PC-3 (cell line): ENCODE measurements around the gene TFDP1. TPM values are rescaled to one million over a fixed set of nuclear protein-coding genes. Genes with fewer than 3 reads are reported as not detected.
"Not testable (repeated sequence)": the region's sequence is repeated elsewhere in the genome, so short reads cannot be mapped to it uniquely, and the experiment has no call there.

ENCODE experiments used
- ATAC-seq: fragments of 200-7000 bp; cut with Tn5 transposase; 2 replicates; pipeline ENCODE4 v1.9.1; 2020; ENCODE audit warnings: mild to moderate bottlenecking, moderate library complexity
- BruUV-seq: library from RNA; stranded (reverse); fragments of 400-500 nt; replicated peaks from 2 replicates; lab custom pipeline; 2021; lab: Mats Ljungman, UMichigan
- CTCF ChIA-PET: fragments of 300-600 bp; sonication (Branson Sonifier 250); formaldehyde crosslinking; loops from one replicate; lab custom pipeline; 2022; ENCODE audit warnings: antibody characterized with exemption; lab: Charles Lee
- POLR2A ChIA-PET: fragments of 300-600 bp; sonication (Branson Sonifier 250); formaldehyde crosslinking; loops from one replicate; lab custom pipeline; 2022; ENCODE audit warnings: antibody characterized with exemption; ENCODE audit not compliant: unreplicated experiment; lab: Charles Lee
- DNase-seq: peaks from one replicate; pipeline ENCODE4 v3.0.0-alpha.2; 2015
- H2AFZ ChIP-seq: fragments of 300-600 bp; sonication (generic); 2 replicates; pipeline ENCODE4 v1.6.0; 2016; ENCODE audit warnings: antibody characterized with exemption, low read length
- H3F3A ChIP-seq: fragments of 300-600 bp; sonication (generic); one replicate; pipeline ENCODE4 v1.6.0; 2017; ENCODE audit warnings: antibody characterized with exemption, low read length, control low read depth, mild to moderate bottlenecking; ENCODE audit not compliant: unreplicated experiment
- H3K27ac ChIP-seq: fragments of 300-600 bp; sonication (generic); 2 replicates; pipeline ENCODE4 v1.5.1; 2016; ENCODE audit warnings: mild to moderate bottlenecking, low read length
- H3K27me3 ChIP-seq: fragments of 300-600 bp; sonication (generic); 2 replicates; pipeline ENCODE4 v1.6.1; 2016; ENCODE audit warnings: low read length, mixed read lengths
- H3K36me3 ChIP-seq: fragments of 300-600 bp; sonication (generic); 2 replicates; pipeline ENCODE4 v1.6.1; 2016; ENCODE audit warnings: low read depth, mixed run types, low read length, mixed read lengths
- H3K4me1 ChIP-seq: fragments of 300-600 bp; sonication (generic); 2 replicates; pipeline ENCODE4 v1.5.1; 2016; ENCODE audit warnings: low read length; ENCODE audit not compliant: insufficient read depth
- H3K4me2 ChIP-seq: fragments of 300-600 bp; sonication (generic); 2 replicates; pipeline ENCODE4 v1.6.0; 2016; ENCODE audit warnings: low read length
- H3K4me3 ChIP-seq: fragments of 300-600 bp; sonication (generic); 2 replicates; pipeline ENCODE4 v1.5.1; 2016; ENCODE audit warnings: mild to moderate bottlenecking, low read length, mixed read lengths
- H3K79me2 ChIP-seq: fragments of 300-600 bp; sonication (generic); 2 replicates; pipeline ENCODE4 v1.6.1; 2017; ENCODE audit warnings: low read length, mixed read lengths
- H3K9ac ChIP-seq: fragments of 300-600 bp; sonication (generic); 2 replicates; pipeline ENCODE4 v1.6.0; 2016; ENCODE audit warnings: mild to moderate bottlenecking, low read length
- H3K9me2 ChIP-seq: fragments of 300-600 bp; sonication (generic); replicated peaks from 2 replicates; pipeline ENCODE4 v1.6.1; 2016; ENCODE audit warnings: mixed run types, low read length, mixed read lengths
- H3K9me3 ChIP-seq: fragments of 300-600 bp; sonication (generic); 2 replicates; pipeline ENCODE4 v1.6.1; 2016; ENCODE audit warnings: low read length, mixed read lengths
- H4K20me1 ChIP-seq: fragments of 300-600 bp; sonication (generic); 2 replicates; pipeline ENCODE4 v1.6.1; 2016; ENCODE audit warnings: low read length, mixed read lengths
- EZH2 ChIP-seq: fragments of 300-600 bp; sonication (generic); IDR thresholded peaks from one replicate; pipeline ENCODE4 v1.6.1; 2017; ENCODE audit warnings: antibody characterized with exemption, mild to moderate bottlenecking, low read length; ENCODE audit not compliant: unreplicated experiment
- EZH2phosphoT487 ChIP-seq: fragments of 300-600 bp; sonication (generic); IDR thresholded peaks from 2 replicates; pipeline ENCODE4 v1.6.1; 2018; ENCODE audit warnings: mild to moderate bottlenecking, antibody characterized with exemption, low read length, borderline replicate concordance
- intact Hi-C: fragments of 100-400 bp; cut with micrococcal nuclease; formaldehyde crosslinking; loops from 2 replicates; pipeline ENCODE4 v1.9.0; 2023
- total RNA-seq: library from RNA; depleted of rRNA; stranded (reverse); fragments of >200 nt; gene quantifications from 2 replicates; pipeline ENCODE4 v1.2.3, GENCODE V29; 2014
- TF ChIP-seq, protein P1 (sequence below): fragments of 300-600 bp; sonication (generic); conservative IDR thresholded peaks from 2 replicates; pipeline ENCODE4 v1.5.1; 2017; ENCODE audit warnings: antibody characterized with exemption, low read depth, mild to moderate bottlenecking, low read length

Gene TFDP1
- total RNA-seq, 1 experiment from 2014 or later = 89.5 TPM

DNA sequence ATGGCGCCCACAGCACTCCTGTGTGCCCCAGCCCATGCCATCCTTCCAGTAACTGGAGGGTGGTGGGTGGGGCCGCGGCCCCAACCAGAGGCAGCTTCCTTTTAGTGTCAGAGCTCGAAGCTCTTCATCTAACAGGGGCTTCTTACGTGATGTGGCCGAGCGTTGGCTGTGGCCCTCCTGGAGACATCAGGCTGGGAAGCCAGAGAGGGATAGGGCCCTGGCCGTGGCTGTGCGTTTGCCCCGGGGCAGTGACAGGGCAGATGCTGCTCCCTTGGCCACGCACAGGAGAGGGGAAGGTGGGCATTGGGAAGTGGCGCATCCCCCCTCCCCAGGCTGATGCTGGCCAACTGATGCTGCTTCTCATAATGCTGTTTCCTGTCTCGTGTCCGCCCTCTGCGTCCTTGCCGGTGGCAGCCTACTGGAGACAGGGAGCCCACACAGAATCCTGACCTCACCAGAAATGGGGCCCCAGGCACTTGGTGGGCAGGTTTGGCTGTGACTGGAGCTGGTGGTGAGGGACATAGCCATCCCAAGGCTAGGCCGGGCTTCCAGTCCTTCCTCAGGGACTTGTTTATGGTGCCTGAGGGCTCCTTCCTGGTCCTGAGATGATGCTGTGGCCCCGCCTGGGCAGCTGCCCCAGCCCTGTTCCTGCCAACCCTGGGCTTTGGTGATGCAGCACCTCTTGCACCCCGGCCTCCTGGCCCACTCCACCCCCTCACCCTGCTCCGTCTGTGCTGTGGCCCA is 39.1 kb downstream of the TFDP1 start:
- no peaks in the 10 kb centered on the region for H3K9me2 ChIP-seq
- no TSS peak for BruUV-seq
- H3K27ac ChIP-seq = no peak overlapping the region
- peaks cover 19% of the 10 kb centered on the region; the same call in 1 of the 2 replicates for H3K36me3 ChIP-seq
- H3K4me3 ChIP-seq = no peak overlapping the region
- no peak overlapping the region for H3K9ac ChIP-seq
- POLR2A ChIA-PET = no interaction called here
- H2AFZ ChIP-seq = no peak overlapping the region
- H3K79me2 ChIP-seq = peaks cover 51% of the 10 kb centered on the region
- no peaks in the 10 kb centered on the region for H4K20me1 ChIP-seq
- DNase-seq = no peak
- no peaks in the 10 kb centered on the region for H3K9me3 ChIP-seq
- H3K4me1 ChIP-seq = no peaks in the 10 kb centered on the region
- H3K27me3 ChIP-seq = no peaks in the 10 kb centered on the region
- no peak overlapping the region for H3K4me2 ChIP-seq
- TF ChIP-seq EZH2 = no peak
- TF ChIP-seq EZH2phosphoT487 = no peak
- TF ChIP-seq, protein P1, sequence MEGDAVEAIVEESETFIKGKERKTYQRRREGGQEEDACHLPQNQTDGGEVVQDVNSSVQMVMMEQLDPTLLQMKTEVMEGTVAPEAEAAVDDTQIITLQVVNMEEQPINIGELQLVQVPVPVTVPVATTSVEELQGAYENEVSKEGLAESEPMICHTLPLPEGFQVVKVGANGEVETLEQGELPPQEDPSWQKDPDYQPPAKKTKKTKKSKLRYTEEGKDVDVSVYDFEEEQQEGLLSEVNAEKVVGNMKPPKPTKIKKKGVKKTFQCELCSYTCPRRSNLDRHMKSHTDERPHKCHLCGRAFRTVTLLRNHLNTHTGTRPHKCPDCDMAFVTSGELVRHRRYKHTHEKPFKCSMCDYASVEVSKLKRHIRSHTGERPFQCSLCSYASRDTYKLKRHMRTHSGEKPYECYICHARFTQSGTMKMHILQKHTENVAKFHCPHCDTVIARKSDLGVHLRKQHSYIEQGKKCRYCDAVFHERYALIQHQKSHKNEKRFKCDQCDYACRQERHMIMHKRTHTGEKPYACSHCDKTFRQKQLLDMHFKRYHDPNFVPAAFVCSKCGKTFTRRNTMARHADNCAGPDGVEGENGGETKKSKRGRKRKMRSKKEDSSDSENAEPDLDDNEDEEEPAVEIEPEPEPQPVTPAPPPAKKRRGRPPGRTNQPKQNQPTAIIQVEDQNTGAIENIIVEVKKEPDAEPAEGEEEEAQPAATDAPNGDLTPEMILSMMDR = no peak
- H3F3A ChIP-seq = no peaks in the 10 kb centered on the region
- intact Hi-C loops = no loop called here
- no peak for ATAC-seq
- CTCF ChIA-PET = no interaction called here

DNA sequence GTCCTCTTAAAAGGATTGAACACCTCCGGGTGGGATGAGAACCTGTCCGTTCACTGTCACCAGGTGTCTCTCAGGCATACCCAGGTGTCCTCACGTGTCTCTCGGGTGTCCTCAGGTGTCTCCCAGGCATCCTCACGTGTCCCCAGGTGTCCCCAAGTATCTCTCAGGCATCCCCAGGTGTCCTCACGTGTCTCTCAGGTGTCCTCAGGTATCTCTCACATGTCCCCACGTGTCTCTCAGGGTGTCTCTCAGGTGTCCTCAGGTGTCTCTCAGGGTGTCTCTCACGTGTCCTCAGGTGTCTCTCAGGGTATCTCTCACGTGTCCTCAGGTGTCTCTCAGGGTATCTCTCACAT is 39.7 kb downstream of the TFDP1 start:
- no peaks in the 10 kb centered on the region for H3F3A ChIP-seq
- no peaks in the 10 kb centered on the region for H3K27me3 ChIP-seq
- CTCF ChIA-PET = no interaction called here

DNA sequence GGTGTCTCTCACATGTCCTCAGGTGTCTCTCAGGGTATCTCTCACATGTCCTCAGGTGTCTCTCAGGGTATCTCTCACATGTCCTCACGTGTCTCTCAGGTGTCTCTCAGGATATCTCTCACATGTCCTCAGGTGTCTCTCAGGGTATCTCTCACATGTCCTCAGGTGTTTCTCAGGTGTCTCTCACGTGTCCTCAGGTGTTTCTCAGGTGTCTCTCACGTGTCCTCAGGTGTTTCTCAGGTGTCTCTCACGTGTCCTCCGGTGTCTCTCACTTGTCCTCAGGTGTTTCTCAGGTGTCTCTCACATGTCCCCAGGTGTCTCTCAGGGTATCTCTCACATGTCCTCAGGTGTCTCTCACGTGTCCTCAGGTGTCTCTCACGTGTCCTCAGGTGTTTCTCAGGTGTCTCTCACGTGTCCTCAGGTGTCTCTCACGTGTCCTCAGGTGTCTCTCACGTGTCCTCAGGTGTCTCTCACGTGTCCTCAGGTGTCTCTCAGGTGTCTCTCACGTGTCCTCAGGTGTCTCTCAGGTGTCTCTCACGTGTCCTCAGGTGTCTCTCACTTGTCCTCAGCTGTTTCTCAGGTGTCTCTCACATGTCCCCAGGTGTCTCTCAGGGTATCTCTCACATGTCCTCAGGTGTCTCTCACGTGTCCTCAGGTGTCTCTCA is 40.2 kb downstream of the TFDP1 start:
- H3K9ac ChIP-seq, POLR2A ChIA-PET, intact Hi-C loops, H3K9me3 ChIP-seq, H3K4me2 ChIP-seq, H4K20me1 ChIP-seq, H3K27ac ChIP-seq, H3K27me3 ChIP-seq, ATAC-seq, H3K4me1 ChIP-seq, DNase-seq, BruUV-seq, H3K9me2 ChIP-seq, H3K4me3 ChIP-seq, H3F3A ChIP-seq, CTCF ChIA-PET, H2AFZ ChIP-seq: not testable (repeated sequence)
- H3K79me2 ChIP-seq = peaks cover 53% of the 10 kb centered on the region
- H3K36me3 ChIP-seq = peaks cover 19% of the 10 kb centered on the region; the same call in 1 of the 2 replicates

More for the DNA sequence above, 39.7 kb downstream of the TFDP1 start:
- Histone ChIP-seq H3K4me3 (no peak overlapping the region), H3K4me2 (no peak overlapping the region), H3K27ac (no peak overlapping the region), H4K20me1 (no peaks in the 10 kb centered on the region), H3K79me2 (peaks cover 50% of the 10 kb centered on the region), H3K4me1 (no peaks in the 10 kb centered on the region), H3K9me3 (no peaks in the 10 kb centered on the region), H2AFZ (no peak overlapping the region), H3K9ac (no peak overlapping the region), H3K36me3 (peaks cover 19% of the 10 kb centered on the region; the same call in 1 of the 2 replicates), H3K9me2 (no peaks in the 10 kb centered on the region)
- intact Hi-C loops = no loop called here
- POLR2A ChIA-PET = no interaction called here
- ATAC-seq (no peak), DNase-seq (no peak)
- TF ChIP-seq EZH2phosphoT487 = no peak
- TF ChIP-seq, protein P1 = no peak
- no peak for TF ChIP-seq EZH2
- BruUV-seq = no TSS peak
